H9 (cell line): ENCODE results near the gene DOCK1. TPM values are rescaled to one million over a fixed set of nuclear protein-coding genes. Genes with fewer than 3 reads are reported as not detected.

ENCODE experiments used
- DNase-seq: peaks from one replicate; pipeline ENCODE4 v3.0.0-alpha.2; 2017
- H2AFZ ChIP-seq: one replicate; pipeline ENCODE4 v1.6.1; 2013; ENCODE audit warnings: mild to moderate bottlenecking, low read length, control low read depth, moderate library complexity
- H2AK5ac ChIP-seq: 2 replicates; pipeline ENCODE4 v1.6.1; 2013; ENCODE audit warnings: low read length, control low read depth, mixed read lengths; ENCODE audit not compliant: insufficient read length
- H2BK120ac ChIP-seq: one replicate; pipeline ENCODE4 v1.6.1; 2013; ENCODE audit warnings: low read depth, mild to moderate bottlenecking, low read length, control low read depth, inconsistent platforms; ENCODE audit not compliant: poor library complexity, severe bottlenecking
- H2BK12ac ChIP-seq: 2 replicates; pipeline ENCODE4 v1.6.1; 2013; ENCODE audit warnings: low read length, control low read depth, mixed read lengths, low read depth; ENCODE audit not compliant: insufficient read length
- H2BK15ac ChIP-seq: 2 replicates; pipeline ENCODE4 v1.6.1; 2013; ENCODE audit warnings: low read depth, low read length, control low read depth
- H2BK20ac ChIP-seq: one replicate; pipeline ENCODE4 v1.6.1; 2013; ENCODE audit warnings: low read depth, mild to moderate bottlenecking, low read length, control low read depth, inconsistent platforms; ENCODE audit not compliant: poor library complexity, severe bottlenecking
- H2BK5ac ChIP-seq: 2 replicates; pipeline ENCODE4 v1.6.1; 2013; ENCODE audit warnings: low read length, control low read depth, mixed read lengths; ENCODE audit not compliant: insufficient read length
- H3K14ac ChIP-seq: 2 replicates; pipeline ENCODE4 v1.6.1; 2013; ENCODE audit warnings: low read length, control low read depth; ENCODE audit not compliant: insufficient read depth
- H3K18ac ChIP-seq: 2 replicates; pipeline ENCODE4 v1.6.1; 2013; ENCODE audit warnings: low read depth, mild to moderate bottlenecking, mixed read lengths, low read length, control low read depth; ENCODE audit not compliant: insufficient read length
- H3K23ac ChIP-seq: 2 replicates; pipeline ENCODE4 v1.6.1; 2013; ENCODE audit warnings: low read length, control low read depth, mixed read lengths, low read depth; ENCODE audit not compliant: insufficient read length
- H3K23me2 ChIP-seq: 2 replicates; pipeline ENCODE4 v1.6.1; 2013; ENCODE audit warnings: low read depth, mild to moderate bottlenecking, mixed read lengths, low read length, control low read depth; ENCODE audit not compliant: insufficient read length, poor library complexity, severe bottlenecking
- H3K27ac ChIP-seq: 2 replicates; pipeline ENCODE4 v1.5.1; 2013; ENCODE audit warnings: low read length, control low read depth, mixed read lengths, low read depth; ENCODE audit not compliant: insufficient read length
- H3K27me3 ChIP-seq: 2 replicates; pipeline ENCODE4 v1.6.1; 2013; ENCODE audit warnings: low read length, control low read depth, inconsistent platforms; ENCODE audit not compliant: insufficient read depth
- H3K4ac ChIP-seq: 2 replicates; pipeline ENCODE4 v1.6.1; 2013; ENCODE audit warnings: low read depth, mild to moderate bottlenecking, control low read depth, inconsistent platforms, low read length, moderate library complexity
- H3K4me1 ChIP-seq: 2 replicates; pipeline ENCODE4 v1.6.1; 2013; ENCODE audit warnings: low read length, control low read depth, inconsistent platforms; ENCODE audit not compliant: insufficient read depth
- H3K4me2 ChIP-seq: 2 replicates; pipeline ENCODE4 v1.6.1; 2013; ENCODE audit warnings: low read length, control low read depth, mixed read lengths; ENCODE audit not compliant: insufficient read length, insufficient read depth
- H3K56ac ChIP-seq: 2 replicates; pipeline ENCODE4 v1.6.1; 2013; ENCODE audit warnings: low read depth, mild to moderate bottlenecking, mixed read lengths, low read length, control low read depth; ENCODE audit not compliant: insufficient read length
- H3K79me1 ChIP-seq: 2 replicates; pipeline ENCODE4 v1.6.1; 2013; ENCODE audit warnings: low read depth, mild to moderate bottlenecking, moderate library complexity, low read length, control low read depth, inconsistent platforms; ENCODE audit not compliant: insufficient read depth, poor library complexity, severe bottlenecking
- H3K79me2 ChIP-seq: 2 replicates; pipeline ENCODE4 v1.6.1; 2013; ENCODE audit warnings: low read length, control low read depth, inconsistent platforms; ENCODE audit not compliant: insufficient read depth
- H3K9ac ChIP-seq: 2 replicates; pipeline ENCODE4 v1.6.1; 2013; ENCODE audit warnings: low read length, control low read depth, mixed read lengths; ENCODE audit not compliant: insufficient read length; ENCODE audit errors: extremely low read depth
- H3K9me3 ChIP-seq: one replicate; pipeline ENCODE4 v1.6.1; 2013; ENCODE audit warnings: low read depth, low read length, inconsistent platforms; ENCODE audit not compliant: control insufficient read depth
- H3T11ph ChIP-seq: one replicate; pipeline ENCODE4 v1.6.1; 2013; ENCODE audit warnings: mild to moderate bottlenecking, low read length, control low read depth, inconsistent platforms
- H4K20me1 ChIP-seq: one replicate; pipeline ENCODE4 v1.6.1; 2013; ENCODE audit not compliant: control insufficient read depth, insufficient read length, insufficient read depth
- H4K5ac ChIP-seq: 2 replicates; pipeline ENCODE4 v1.6.1; 2013; ENCODE audit warnings: low read depth, mild to moderate bottlenecking, mixed read lengths, low read length, control low read depth; ENCODE audit not compliant: insufficient read length
- H4K8ac ChIP-seq: replicated peaks from 2 replicates; pipeline ENCODE4 v1.6.1; 2013; ENCODE audit warnings: low read length, control low read depth, mixed read lengths, low read depth; ENCODE audit not compliant: insufficient read length
- H4K91ac ChIP-seq: 2 replicates; pipeline ENCODE4 v1.6.1; 2013; ENCODE audit warnings: low read depth, mild to moderate bottlenecking, moderate library complexity, mixed read lengths, low read length, control low read depth; ENCODE audit not compliant: insufficient read length
- H3K27ac Mint-ChIP-seq, 3 experiments: 2 replicates in 2 of 3; 3 replicates in 1 of 3; pipeline ENCODE4 v1.8.0; 2020 to 2021; ENCODE audit warnings: mixed read lengths in 3 of 3, mild to moderate bottlenecking in 1 of 3, moderate library complexity in 1 of 3
- H3K27me3 Mint-ChIP-seq: 2 replicates; pipeline ENCODE4 v1.8.0; 2021; ENCODE audit warnings: low read depth, mild to moderate bottlenecking, moderate library complexity, mixed read lengths
- H3K36me3 Mint-ChIP-seq, 3 experiments: 2 replicates in 2 of 3; 3 replicates in 1 of 3; pipeline ENCODE4 v1.8.0; 2020 to 2021; ENCODE audit warnings: low read depth in 3 of 3, mixed read lengths in 3 of 3; ENCODE audit not compliant: insufficient read depth in 1 of 3
- H3K4me1 Mint-ChIP-seq, 2 experiments: 2 replicates each; pipeline ENCODE4 v1.8.0; 2020; ENCODE audit warnings: mixed read lengths in 2 of 2
- H3K4me3 Mint-ChIP-seq, 2 experiments: 2 replicates in 1 of 2; 3 replicates in 1 of 2; pipeline ENCODE4 v1.8.0; 2020 to 2021; ENCODE audit warnings: mild to moderate bottlenecking in 2 of 2, mixed read lengths in 2 of 2, moderate library complexity in 1 of 2
- H3K9me3 Mint-ChIP-seq, 2 experiments: 2 replicates in 1 of 2; 3 replicates in 1 of 2; pipeline ENCODE4 v1.8.0; 2020; ENCODE audit warnings: mild to moderate bottlenecking in 2 of 2, mixed read lengths in 2 of 2, moderate library complexity in 1 of 2
- WGBS: extraction: QIAGEN DNeasy Blood & Tissue Kit; methylation state at CpG from one replicate; pipeline ENCODE4 v1.1.7; 2013; ENCODE audit warnings: missing lambda C conversion rate, low lambda C conversion rate, mixed read lengths; ENCODE audit not compliant: insufficient read length; ENCODE audit errors: extremely low coverage; 5-methylcytosine and 5-hydroxymethylcytosine counted together
- total RNA-seq: library from RNA; stranded (reverse); gene quantifications from 2 replicates; pipeline ENCODE4 v1.2.1, GENCODE V29; 2021
- TF ChIP-seq, protein P1 (sequence below): fragments of 200-600 bp; sonication (generic); conservative IDR thresholded peaks from 3 replicates; pipeline ENCODE4 v1.8.0; 2021; ENCODE audit warnings: antibody characterized with exemption, mild to moderate bottlenecking

Gene DOCK1
- total RNA-seq, 1 experiment from 2014 or later: 57.0 TPM

DNA sequence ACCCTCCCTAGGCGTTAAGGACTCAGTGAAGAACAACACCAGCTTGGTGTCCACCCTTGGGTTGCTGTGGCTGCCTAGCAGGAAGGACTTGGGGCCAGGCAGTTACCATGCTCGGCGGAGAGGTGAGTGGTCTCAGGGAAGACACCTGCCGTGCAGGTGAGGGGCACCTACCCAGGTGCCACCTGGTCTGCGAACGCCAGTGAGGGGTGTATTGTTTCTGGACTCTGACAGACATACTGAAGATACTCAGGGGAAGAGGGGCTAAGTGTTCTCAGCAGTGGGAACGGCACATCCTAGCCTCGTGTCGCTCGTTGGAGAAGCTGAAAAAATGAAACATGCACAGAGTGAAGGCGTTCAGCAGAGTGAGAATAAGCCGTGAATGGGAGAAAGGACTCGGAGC, 22.6 kb downstream of the DOCK1 start:
- no peak overlapping the region for H3K23ac ChIP-seq
- H3K79me2 ChIP-seq: peaks cover 8% of the 10 kb centered on the region; the same call in 1 of the 2 replicates
- no peaks in the 10 kb centered on the region for H3K9me3 ChIP-seq
- H3K27me3 ChIP-seq: no peaks in the 10 kb centered on the region
- no peak overlapping the region for H4K5ac ChIP-seq
- Mint-ChIP-seq H3K9me3 (peaks cover 0 to 2% of the 10 kb centered on the region in 2 experiments; a peak in 1 of 5 replicates), H3K36me3 (peaks cover 16 to 47% (median 34%) of the 10 kb centered on the region in 3 experiments), H3K4me3 (no peak overlapping the region), H3K27ac (peak overlapping the region in 2 of 3 experiments; percentile 54 to 55; a peak in 3 of 7 replicates), H3K4me1 (peaks cover 18 to 21% of the 10 kb centered on the region in 2 experiments), H3K27me3 (no peaks in the 10 kb centered on the region)
- no peak overlapping the region for H2BK20ac ChIP-seq
- no peaks in the 10 kb centered on the region for H4K20me1 ChIP-seq
- no peak overlapping the region for H2BK15ac ChIP-seq
- no peak overlapping the region for H2BK12ac ChIP-seq
- TF ChIP-seq, protein P1, sequence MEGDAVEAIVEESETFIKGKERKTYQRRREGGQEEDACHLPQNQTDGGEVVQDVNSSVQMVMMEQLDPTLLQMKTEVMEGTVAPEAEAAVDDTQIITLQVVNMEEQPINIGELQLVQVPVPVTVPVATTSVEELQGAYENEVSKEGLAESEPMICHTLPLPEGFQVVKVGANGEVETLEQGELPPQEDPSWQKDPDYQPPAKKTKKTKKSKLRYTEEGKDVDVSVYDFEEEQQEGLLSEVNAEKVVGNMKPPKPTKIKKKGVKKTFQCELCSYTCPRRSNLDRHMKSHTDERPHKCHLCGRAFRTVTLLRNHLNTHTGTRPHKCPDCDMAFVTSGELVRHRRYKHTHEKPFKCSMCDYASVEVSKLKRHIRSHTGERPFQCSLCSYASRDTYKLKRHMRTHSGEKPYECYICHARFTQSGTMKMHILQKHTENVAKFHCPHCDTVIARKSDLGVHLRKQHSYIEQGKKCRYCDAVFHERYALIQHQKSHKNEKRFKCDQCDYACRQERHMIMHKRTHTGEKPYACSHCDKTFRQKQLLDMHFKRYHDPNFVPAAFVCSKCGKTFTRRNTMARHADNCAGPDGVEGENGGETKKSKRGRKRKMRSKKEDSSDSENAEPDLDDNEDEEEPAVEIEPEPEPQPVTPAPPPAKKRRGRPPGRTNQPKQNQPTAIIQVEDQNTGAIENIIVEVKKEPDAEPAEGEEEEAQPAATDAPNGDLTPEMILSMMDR: no peak
- H3K4me1 ChIP-seq: no peaks in the 10 kb centered on the region
- no peak for DNase-seq
- no peak overlapping the region for H3K27ac ChIP-seq
- H3K56ac ChIP-seq: no peak overlapping the region
- H3K79me1 ChIP-seq: peaks cover 8% of the 10 kb centered on the region
- H3K4me2 ChIP-seq: no peak overlapping the region
- no peak overlapping the region for H3K18ac ChIP-seq
- H3K4ac ChIP-seq: no peak overlapping the region
- no peak overlapping the region for H2BK5ac ChIP-seq
- no peak overlapping the region for H3K14ac ChIP-seq
- H2AFZ ChIP-seq: no peak overlapping the region
- H3T11ph ChIP-seq: no peak overlapping the region
- no peaks in the 10 kb centered on the region for H3K23me2 ChIP-seq
- H2AK5ac ChIP-seq: no peak overlapping the region
- no peak overlapping the region for H4K8ac ChIP-seq
- H4K91ac ChIP-seq: no peak overlapping the region
- no CpG with 5 or more reads among the region's 13 CpGs for WGBS
- no peak overlapping the region for H3K9ac ChIP-seq
- no peak overlapping the region for H2BK120ac ChIP-seq
